HCT116 (cell line): ENCODE results near the gene PROCA1. TPM values are rescaled to one million over a fixed set of nuclear protein-coding genes. Genes with fewer than 3 reads are reported as not detected.
A peak's percentile ranks its signal among the peaks of the same experiment; 100 is the strongest.

Experiments used
- ATAC-seq: fragments of 200-7000 bp; cut with Tn5 transposase; 2 replicates; pipeline ENCODE4 v1.9.1; 2020; ENCODE audit warnings: mild to moderate bottlenecking, moderate library complexity
- BruUV-seq: library from RNA; stranded (reverse); fragments of 400-500 nt; replicated peaks from 2 replicates; lab custom pipeline; 2021; lab: Mats Ljungman, UMichigan
- CTCF ChIA-PET: fragments of 300-600 bp; sonication (Branson Sonifier 250); formaldehyde crosslinking; loops from one replicate; lab custom pipeline; 2021; ENCODE audit warnings: antibody characterized with exemption; lab: Charles Lee
- POLR2A ChIA-PET: fragments of 300-600, 350-600 bp; sonication (Branson Sonifier 250); formaldehyde crosslinking; loops from one replicate; lab custom pipeline; 2021; ENCODE audit warnings: antibody characterized with exemption; lab: Charles Lee
- RAD21 ChIA-PET, 2 experiments: fragments of 300-600 bp; sonication (Branson Sonifier 250); formaldehyde crosslinking; loops; one replicate each; lab custom pipeline; 2023; ENCODE audit warnings: low total read pairs in 2 of 2; ENCODE audit not compliant: uncharacterized antibody in 2 of 2, unreplicated experiment in 2 of 2, low non-redundant PET in 1 of 2; lab: Charles Lee
- DNase-seq: peaks from one replicate; pipeline ENCODE4 v3.0.0-alpha.2; 2010; ENCODE audit warnings: low read depth, low spot score
- H2AFZ ChIP-seq: fragments of 200-600 bp; shearing (Covaris generic), sonication (generic); 2 replicates; pipeline ENCODE4 v1.6.1; 2017; ENCODE audit warnings: low read depth, mixed run types, mixed read lengths, antibody characterized with exemption, low read length; ENCODE audit not compliant: poor library complexity, severe bottlenecking
- H3K27ac ChIP-seq: 2 replicates; pipeline ENCODE4 v1.5.1; 2012; ENCODE audit warnings: low read depth, low read length
- H3K27me3 ChIP-seq: fragments of 200-600 bp; sonication (generic); 2 replicates; pipeline ENCODE4 v1.6.1; 2016; ENCODE audit warnings: mixed run types, low read length, mixed read lengths; ENCODE audit not compliant: insufficient read depth
- H3K36me3 ChIP-seq, 2 experiments: fragments of 200-500 bp in 1 of 2; fragments of 200-600 bp in 1 of 2; sonication (Bioruptor generic) in 1 of 2; sonication (generic) in 1 of 2; 2 replicates each; pipeline versions ENCODE4 v1.5.1 to v1.6.1; 2014 to 2016; ENCODE audit warnings: low read length in 2 of 2, inconsistent platforms in 1 of 2, mixed read lengths in 1 of 2, mixed run types in 1 of 2; ENCODE audit not compliant: insufficient read depth in 2 of 2, control insufficient read depth in 1 of 2
- H3K4me1 ChIP-seq, 2 experiments: fragments of 200-600 bp in 1 of 2; sonication (generic) in 1 of 2; 2 replicates each; pipeline versions ENCODE4 v1.5.1 to v1.6.1; 2012 to 2017; ENCODE audit warnings: low read length in 2 of 2, inconsistent platforms in 1 of 2, mild to moderate bottlenecking in 1 of 2, mixed read lengths in 1 of 2, mixed run types in 1 of 2, moderate library complexity in 1 of 2; ENCODE audit not compliant: insufficient read depth in 2 of 2, control insufficient read depth in 1 of 2
- H3K4me2 ChIP-seq: fragments of 200-600 bp; sonication (generic); 2 replicates; pipeline ENCODE4 v1.6.1; 2017; ENCODE audit warnings: mixed run types, low read length, mixed read lengths
- H3K4me3 ChIP-seq, 2 experiments: fragments of 200-600 bp in 1 of 2; sonication (generic) in 1 of 2; replicated peaks in 1 of 2; 2 replicates each; pipeline ENCODE4 v1.5.1; 2011 to 2016; ENCODE audit warnings: low read length in 2 of 2, control low read depth in 1 of 2, low read depth in 1 of 2, mild to moderate bottlenecking in 1 of 2, mixed read lengths in 1 of 2, mixed run types in 1 of 2
- H3K79me2 ChIP-seq: fragments of 200-600 bp; sonication (generic); 2 replicates; pipeline ENCODE4 v1.6.1; 2017; ENCODE audit warnings: mild to moderate bottlenecking, mixed run types, low read length, moderate library complexity, mixed read lengths; ENCODE audit not compliant: insufficient read depth
- H3K9ac ChIP-seq: fragments of 200-600 bp; sonication (generic); 2 replicates; pipeline ENCODE4 v1.6.1; 2016; ENCODE audit warnings: low read length, mixed read lengths
- H3K9me2 ChIP-seq: fragments of 200-600 bp; sonication (generic), shearing (Covaris generic); 2 replicates; pipeline ENCODE4 v1.6.1; 2017; ENCODE audit warnings: mixed run types, mild to moderate bottlenecking, moderate library complexity; ENCODE audit not compliant: insufficient read depth
- H3K9me3 ChIP-seq, 2 experiments: fragments of 200-500 bp in 1 of 2; fragments of 200-600 bp in 1 of 2; sonication (Bioruptor generic) in 1 of 2; sonication (generic) in 1 of 2; 2 replicates each; pipeline ENCODE4 v1.6.1; 2014 to 2017; ENCODE audit warnings: low read length in 2 of 2, mixed read lengths in 2 of 2, inconsistent platforms in 1 of 2, low read depth in 1 of 2, mild to moderate bottlenecking in 1 of 2, mixed run types in 1 of 2, moderate library complexity in 1 of 2; ENCODE audit not compliant: control insufficient read depth in 1 of 2, insufficient read depth in 1 of 2
- H4K20me1 ChIP-seq: fragments of 200-600 bp; sonication (generic), shearing (Covaris generic); 2 replicates; pipeline ENCODE4 v1.6.1; 2017; ENCODE audit warnings: mixed run types, mild to moderate bottlenecking, moderate library complexity; ENCODE audit not compliant: insufficient read depth
- CEBPB ChIP-seq: IDR thresholded peaks from 2 replicates; pipeline ENCODE4 v1.6.1; 2012; ENCODE audit warnings: low read depth
- CTCF ChIP-seq, 3 experiments: fragments of 200-600 bp in 1 of 3; sonication (generic) in 1 of 3; IDR thresholded peaks in 2 of 3; conservative IDR thresholded peaks in 1 of 3; 2 replicates each; pipeline ENCODE4 v1.5.1; 2012 to 2017; ENCODE audit warnings: low read depth in 2 of 3, low read length in 2 of 3, antibody characterized with exemption in 1 of 3, borderline replicate concordance in 1 of 3, control low read depth in 1 of 3, mild to moderate bottlenecking in 1 of 3, mixed read lengths in 1 of 3, mixed run types in 1 of 3, moderate library complexity in 1 of 3; ENCODE audit not compliant: insufficient read depth in 1 of 3
- EZH2 ChIP-seq: fragments of 200-600 bp; sonication (generic); IDR thresholded peaks from 2 replicates; pipeline ENCODE4 v1.6.1; 2017; ENCODE audit warnings: antibody characterized with exemption, mixed run types
- POLR2AphosphoS5 ChIP-seq: IDR thresholded peaks from 2 replicates; pipeline ENCODE4 v1.6.1; 2011; ENCODE audit warnings: mild to moderate bottlenecking, low read depth, low read length, moderate library complexity
- RAD21 ChIP-seq: IDR thresholded peaks from 2 replicates; pipeline ENCODE4 v1.6.1; 2012; ENCODE audit warnings: low read depth, mild to moderate bottlenecking
- SP1 ChIP-seq: IDR thresholded peaks from 2 replicates; pipeline ENCODE4 v1.6.1; 2012; ENCODE audit warnings: low read depth
- YY1 ChIP-seq: IDR thresholded peaks from 2 replicates; pipeline ENCODE4 v1.6.1; 2011; ENCODE audit warnings: low read length, low read depth, moderate library complexity, mild to moderate bottlenecking; ENCODE audit not compliant: insufficient replicate concordance; ENCODE audit errors: extremely low read depth
- intact Hi-C: fragments of 100-400 bp; cut with micrococcal nuclease; formaldehyde crosslinking; loops from 2 replicates; pipeline ENCODE4 v1.10.0; 2022
- total RNA-seq: library from RNA; stranded (reverse); gene quantifications from one replicate; pipeline ENCODE4 v1.2.1, GENCODE V29; 2021; ENCODE audit not compliant: unreplicated experiment
- TF ChIP-seq, protein P1 (sequence below): IDR thresholded peaks from 2 replicates; pipeline ENCODE4 v1.6.1; 2011; ENCODE audit warnings: mild to moderate bottlenecking, low read length, moderate library complexity; ENCODE audit not compliant: insufficient replicate concordance; ENCODE audit errors: extremely low read depth

Gene PROCA1
- total RNA-seq, 1 experiment from 2014 or later: 0.96 TPM

DNA sequence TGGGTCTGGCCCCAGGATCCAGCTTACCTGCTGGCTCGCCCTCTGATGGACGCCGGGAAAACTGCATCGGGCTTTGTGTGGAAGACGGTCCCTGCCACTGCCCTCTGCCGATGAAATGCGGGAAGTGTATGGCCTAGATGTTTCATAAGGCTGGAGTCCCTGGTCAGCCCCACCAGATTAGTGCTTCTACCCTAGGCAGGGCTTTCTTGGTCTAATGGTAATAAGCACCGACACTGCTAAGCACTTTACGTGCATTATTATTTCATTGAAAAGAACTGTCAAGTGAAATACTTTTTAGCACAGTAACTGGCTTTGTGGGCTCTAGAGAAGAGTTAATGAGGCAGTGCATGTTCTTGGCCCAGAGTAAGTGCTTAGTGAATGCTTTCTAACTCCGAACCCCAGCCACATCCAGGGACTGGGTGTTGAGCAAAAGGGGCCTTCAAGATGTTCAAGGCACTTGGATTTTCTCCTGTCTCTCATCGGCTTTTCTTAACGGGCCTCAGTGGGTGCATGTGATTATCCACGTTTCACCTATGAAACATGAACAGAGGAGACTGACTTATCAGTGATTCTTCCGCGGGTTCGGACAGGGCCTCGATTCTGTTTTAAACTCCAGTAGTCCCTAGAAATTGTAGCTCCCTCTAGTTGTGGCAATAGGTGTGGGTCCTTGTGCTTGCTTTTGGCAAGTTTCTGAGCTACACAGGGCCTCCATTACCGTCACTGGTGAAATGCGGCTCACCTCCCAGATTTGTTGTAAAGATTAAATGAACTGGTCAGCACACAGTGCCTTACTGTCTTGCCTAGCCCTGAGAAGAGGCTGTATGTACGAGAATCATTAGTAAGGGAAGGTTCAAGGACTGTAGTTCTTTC, 38.7 kb upstream of the PROCA1 start:
- Histone ChIP-seq H3K36me3 (peaks cover 32 to 53% of the 10 kb centered on the region in 2 experiments), H3K4me1 (peaks cover 22 to 46% of the 10 kb centered on the region in 2 experiments), H3K4me2 (peak overlapping the region; percentile 17; the same call in 1 of the 2 replicates), H3K9me3 (no peaks in the 10 kb centered on the region), H2AFZ (no peak overlapping the region), H4K20me1 (peaks cover 32% of the 10 kb centered on the region; the same call in 1 of the 2 replicates), H3K79me2 (peaks cover 49% of the 10 kb centered on the region), H3K4me3 (no peak overlapping the region), H3K27me3 (no peaks in the 10 kb centered on the region), H3K27ac (peak overlapping the region; percentile 59; the same call in 1 of the 2 replicates), H3K9me2 (no peaks in the 10 kb centered on the region), H3K9ac (0 out of 2 replicates have a peak overlapping the region, but pooled peaks have one; percentile 14)
- ChIA-PET POLR2A (interaction anchor here (0.6 to 11.6 kb wide), 5 partner anchors 13 to 27 kb away, joined by 3 to 149 read pairs (median 4); partner anchors contain the start of genes NEK8 and TLCD1), RAD21 (interaction anchor here (1.4 to 1.9 kb wide), 2 partner anchors 23 kb away, joined by 13 to 28 read pairs; partner anchors contain the start of genes TLCD1 (in 2 of the 2) and NEK8 (in 1 of the 2)), CTCF (interaction anchor here (0.6 to 13.6 kb wide), 17 partner anchors 11 to 377 kb away, joined by 3 to 207 read pairs (median 4); partner anchors contain the start of genes NEK8, PHF12, RPL23A and TLCD1)
- intact Hi-C loops: loop anchor here (1.0 kb wide), 1 partner anchor 23 kb away; no protein-coding TSS in a partner anchor
- TF ChIP-seq CEBPB (no peak), YY1 (peak; percentile 40), CTCF (IDR thresholded peaks at IDR 0.05 in 2 of 3, conservative IDR thresholded peaks at IDR 0.05 in 1 of 3; ENCODE audit: borderline replicate concordance in 1 of 3, insufficient read depth in 1 of 3, low read depth in 2 of 3, low read length in 2 of 3) (peak; percentile 98 to 100 (median 98)), POLR2AphosphoS5 (peak; percentile 72), RAD21 (peak; percentile 92), EZH2 (no peak), SP1 (0 out of 2 replicates have a peak, but pooled peaks have one; percentile 4)
- TF ChIP-seq, protein P1, sequence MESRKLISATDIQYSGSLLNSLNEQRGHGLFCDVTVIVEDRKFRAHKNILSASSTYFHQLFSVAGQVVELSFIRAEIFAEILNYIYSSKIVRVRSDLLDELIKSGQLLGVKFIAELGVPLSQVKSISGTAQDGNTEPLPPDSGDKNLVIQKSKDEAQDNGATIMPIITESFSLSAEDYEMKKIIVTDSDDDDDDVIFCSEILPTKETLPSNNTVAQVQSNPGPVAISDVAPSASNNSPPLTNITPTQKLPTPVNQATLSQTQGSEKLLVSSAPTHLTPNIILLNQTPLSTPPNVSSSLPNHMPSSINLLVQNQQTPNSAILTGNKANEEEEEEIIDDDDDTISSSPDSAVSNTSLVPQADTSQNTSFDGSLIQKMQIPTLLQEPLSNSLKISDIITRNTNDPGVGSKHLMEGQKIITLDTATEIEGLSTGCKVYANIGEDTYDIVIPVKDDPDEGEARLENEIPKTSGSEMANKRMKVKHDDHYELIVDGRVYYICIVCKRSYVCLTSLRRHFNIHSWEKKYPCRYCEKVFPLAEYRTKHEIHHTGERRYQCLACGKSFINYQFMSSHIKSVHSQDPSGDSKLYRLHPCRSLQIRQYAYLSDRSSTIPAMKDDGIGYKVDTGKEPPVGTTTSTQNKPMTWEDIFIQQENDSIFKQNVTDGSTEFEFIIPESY: peak; percentile 65
- TSS peak; percentile 35 for BruUV-seq
- DNase-seq (peak; percentile 85), ATAC-seq (peak; percentile 75)
